ENCODE data around the gene ASIC2. TPM values are rescaled to one million over a fixed set of nuclear protein-coding genes. Genes with fewer than 3 reads are reported as not detected.

Gene ASIC2
- total RNA-seq, 1 experiment from 2014 or later, result 0.74 TPM

DNA sequence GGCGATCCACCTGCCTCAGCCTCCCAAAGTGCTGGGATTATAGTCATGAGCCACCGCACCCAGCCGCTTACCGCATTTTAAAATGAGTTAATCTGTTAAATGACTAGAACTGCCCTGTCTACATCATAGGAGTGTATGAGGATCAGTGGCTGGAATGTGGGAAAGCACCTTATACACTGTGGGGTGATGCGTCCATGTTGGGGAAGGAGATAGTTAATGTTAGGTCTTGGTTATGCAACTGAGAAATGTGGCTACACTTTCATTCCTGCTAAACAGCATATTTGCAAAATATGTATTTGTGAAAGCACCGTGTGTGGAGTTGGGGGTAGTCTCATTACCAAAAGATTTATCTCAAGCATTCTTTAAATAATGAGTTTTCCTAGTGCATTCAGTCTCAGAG, 193.8 kb downstream of the ASIC2 start:
- Histone ChIP-seq H2BK120ac (ENCODE audit: low read depth, low read length, poor library complexity, severe bottlenecking) (no peak overlapping the region), H3T11ph (ENCODE audit: low read length) (no peak overlapping the region), H2BK12ac (ENCODE audit: insufficient read length, low read depth, low read length) (no peak overlapping the region), H3K14ac (ENCODE audit: insufficient read depth, low read length) (no peak overlapping the region), H4K20me1 (ENCODE audit: control insufficient read depth, insufficient read depth, insufficient read length) (no peaks in the 10 kb centered on the region), H3K9me3 (ENCODE audit: control insufficient read depth, low read depth, low read length) (no peaks in the 10 kb centered on the region), H2BK5ac (ENCODE audit: insufficient read length, low read length) (no peak overlapping the region), H3K4me1 (ENCODE audit: insufficient read depth, low read length) (no peaks in the 10 kb centered on the region), H3K9ac (ENCODE audit: extremely low read depth, insufficient read length, low read length) (no peak overlapping the region), H3K23me2 (ENCODE audit: insufficient read length, low read depth, low read length, poor library complexity, severe bottlenecking) (no peaks in the 10 kb centered on the region), H3K4ac (ENCODE audit: low read depth, low read length) (no peak overlapping the region), H2AFZ (ENCODE audit: low read length) (no peak overlapping the region), H2BK15ac (ENCODE audit: low read depth, low read length) (no peak overlapping the region), H3K56ac (ENCODE audit: insufficient read length, low read depth, low read length) (no peak overlapping the region), H3K27ac (ENCODE audit: insufficient read length, low read depth, low read length) (no peak overlapping the region), H3K27me3 (ENCODE audit: insufficient read depth, low read length) (no peaks in the 10 kb centered on the region), H3K18ac (ENCODE audit: insufficient read length, low read depth, low read length) (no peak overlapping the region), H3K79me2 (ENCODE audit: insufficient read depth, low read length) (no peaks in the 10 kb centered on the region), H3K23ac (ENCODE audit: insufficient read length, low read depth, low read length) (no peak overlapping the region), H3K79me1 (ENCODE audit: insufficient read depth, low read depth, low read length, poor library complexity, severe bottlenecking) (no peaks in the 10 kb centered on the region), H2AK5ac (ENCODE audit: insufficient read length, low read length) (no peak overlapping the region), H4K5ac (ENCODE audit: insufficient read length, low read depth, low read length) (no peak overlapping the region), H2BK20ac (ENCODE audit: low read depth, low read length, poor library complexity, severe bottlenecking) (no peak overlapping the region), H4K8ac (replicated peaks; ENCODE audit: insufficient read length, low read depth, low read length) (no peak overlapping the region), H4K91ac (ENCODE audit: insufficient read length, low read depth, low read length) (no peak overlapping the region), H3K4me2 (ENCODE audit: insufficient read depth, insufficient read length, low read length) (no peak overlapping the region)
- H3K9me3 Mint-ChIP-seq, result no peaks in the 10 kb centered on the region
- H3K4me3 Mint-ChIP-seq, result no peak overlapping the region
- H3K27me3 Mint-ChIP-seq (ENCODE audit: low read depth), result peaks cover 28% of the 10 kb centered on the region
- no CpG with 5 or more reads among the region's 6 CpGs for WGBS (ENCODE audit: extremely low coverage, insufficient read length, low lambda C conversion rate)
- no peak for DNase-seq
- TF ChIP-seq CTCF (conservative IDR thresholded peaks at IDR 0.05), result no peak
- no peaks in the 10 kb centered on the region for H3K4me1 Mint-ChIP-seq
- H3K27ac Mint-ChIP-seq, result no peak overlapping the region
- H3K36me3 Mint-ChIP-seq (ENCODE audit: insufficient read depth in 1 of 3, low read depth in 3 of 3), result no peaks in the 10 kb centered on the region

Data from H9 (cell line).